ENCODE data around the gene DBN1. TPM values are rescaled to one million over a fixed set of nuclear protein-coding genes. Genes with fewer than 3 reads are reported as not detected.

The DBN1 gene
- total RNA-seq, 1 donor from 2014 or later: 371 TPM

GRCh38 chr5:177440211-177440989 is 33.0 kb downstream of the DBN1 start:
- H3K4me3 ChIP-seq (ENCODE audit: insufficient read depth, low read depth, low read length): no peak overlapping the region
- DNase-seq (ENCODE audit: low read depth) (no peak), FAIRE-seq (no peak)
- no peak overlapping the region for H3K27ac Mint-ChIP-seq (ENCODE audit: unreplicated experiment)
- no peaks in the 10 kb centered on the region for H3K4me1 ChIP-seq (ENCODE audit: insufficient read depth, low read length)
- TF ChIP-seq EZH2 (IDR thresholded peaks at IDR 0.05; ENCODE audit: insufficient read depth, low read length): no peak
- TF ChIP-seq, protein P1, sequence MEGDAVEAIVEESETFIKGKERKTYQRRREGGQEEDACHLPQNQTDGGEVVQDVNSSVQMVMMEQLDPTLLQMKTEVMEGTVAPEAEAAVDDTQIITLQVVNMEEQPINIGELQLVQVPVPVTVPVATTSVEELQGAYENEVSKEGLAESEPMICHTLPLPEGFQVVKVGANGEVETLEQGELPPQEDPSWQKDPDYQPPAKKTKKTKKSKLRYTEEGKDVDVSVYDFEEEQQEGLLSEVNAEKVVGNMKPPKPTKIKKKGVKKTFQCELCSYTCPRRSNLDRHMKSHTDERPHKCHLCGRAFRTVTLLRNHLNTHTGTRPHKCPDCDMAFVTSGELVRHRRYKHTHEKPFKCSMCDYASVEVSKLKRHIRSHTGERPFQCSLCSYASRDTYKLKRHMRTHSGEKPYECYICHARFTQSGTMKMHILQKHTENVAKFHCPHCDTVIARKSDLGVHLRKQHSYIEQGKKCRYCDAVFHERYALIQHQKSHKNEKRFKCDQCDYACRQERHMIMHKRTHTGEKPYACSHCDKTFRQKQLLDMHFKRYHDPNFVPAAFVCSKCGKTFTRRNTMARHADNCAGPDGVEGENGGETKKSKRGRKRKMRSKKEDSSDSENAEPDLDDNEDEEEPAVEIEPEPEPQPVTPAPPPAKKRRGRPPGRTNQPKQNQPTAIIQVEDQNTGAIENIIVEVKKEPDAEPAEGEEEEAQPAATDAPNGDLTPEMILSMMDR (IDR thresholded peaks at IDR 0.05; ENCODE audit: insufficient read depth, low read depth, low read length): no peak
- H3K27ac ChIP-seq (ENCODE audit: low read depth, low read length): no peak overlapping the region
- no peaks in the 10 kb centered on the region for H3K9me3 ChIP-seq (ENCODE audit: insufficient read depth, low read depth, low read length)
- peaks cover 1% of the 10 kb centered on the region for H3K9me3 Mint-ChIP-seq (ENCODE audit: unreplicated experiment)
- H4K20me1 ChIP-seq (ENCODE audit: insufficient read depth, low read length): no peaks in the 10 kb centered on the region
- H3K27me3 ChIP-seq (ENCODE audit: insufficient read depth, low read length): no peaks in the 10 kb centered on the region
- H3K79me2 ChIP-seq (ENCODE audit: insufficient read depth, low read length): no peaks in the 10 kb centered on the region
- no peak overlapping the region for H3K4me2 ChIP-seq (ENCODE audit: low read length)
- no peak overlapping the region for H3K9ac ChIP-seq (ENCODE audit: low read length)
- H3K4me3 Mint-ChIP-seq (ENCODE audit: unreplicated experiment): no peak overlapping the region
- H3K36me3 Mint-ChIP-seq (ENCODE audit: low read depth, unreplicated experiment): peaks cover 19% of the 10 kb centered on the region
- H2AFZ ChIP-seq (ENCODE audit: low read depth, low read length): no peak overlapping the region
- no peaks in the 10 kb centered on the region for H3K27me3 Mint-ChIP-seq (ENCODE audit: low read depth, unreplicated experiment)
- peaks cover 5% of the 10 kb centered on the region for H3K4me1 Mint-ChIP-seq (ENCODE audit: low read depth, unreplicated experiment)
- no peaks in the 10 kb centered on the region for H3K36me3 ChIP-seq (ENCODE audit: insufficient read depth, low read length)

DNA sequence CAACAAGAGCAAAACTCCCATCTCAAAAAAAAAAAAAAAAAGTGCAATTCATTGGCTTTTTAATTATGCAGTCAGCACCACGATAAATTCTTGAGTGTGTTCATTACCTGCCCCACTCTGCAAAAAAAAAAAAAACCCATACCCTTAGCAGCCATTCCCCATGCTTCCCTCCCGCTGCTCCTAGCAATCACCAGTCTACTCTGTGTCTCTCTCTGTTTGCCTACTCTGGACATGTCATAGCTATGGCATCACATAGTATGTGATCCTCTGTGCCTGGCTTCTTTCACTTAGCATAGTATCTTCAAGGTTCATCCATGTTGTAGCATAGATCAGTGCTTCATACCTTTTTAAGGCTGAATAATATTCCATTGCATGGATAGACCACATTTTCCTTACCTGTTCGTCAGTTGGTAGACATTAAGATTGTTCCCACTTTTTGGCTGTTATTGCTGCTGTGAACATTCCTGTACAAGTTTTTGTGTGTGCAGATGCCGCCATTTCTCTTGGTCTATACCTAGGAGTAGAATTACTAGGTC is 33.8 kb downstream of the DBN1 start:
- no peaks in the 10 kb centered on the region for H3K27me3 ChIP-seq (ENCODE audit: insufficient read depth, low read length)
- H3K27ac ChIP-seq (ENCODE audit: low read depth, low read length): no peak overlapping the region
- H3K4me3 ChIP-seq (ENCODE audit: insufficient read depth, low read depth, low read length): no peak overlapping the region
- no peak overlapping the region for H3K4me3 Mint-ChIP-seq (ENCODE audit: unreplicated experiment)
- no peak for DNase-seq (ENCODE audit: low read depth)
- H4K20me1 ChIP-seq (ENCODE audit: insufficient read depth, low read length): no peaks in the 10 kb centered on the region
- no peaks in the 10 kb centered on the region for H3K27me3 Mint-ChIP-seq (ENCODE audit: low read depth, unreplicated experiment)
- no peaks in the 10 kb centered on the region for H3K9me3 ChIP-seq (ENCODE audit: insufficient read depth, low read depth, low read length)
- peaks cover 21% of the 10 kb centered on the region for H3K36me3 Mint-ChIP-seq (ENCODE audit: low read depth, unreplicated experiment)
- no peak overlapping the region for H3K9ac ChIP-seq (ENCODE audit: low read length)
- no peak overlapping the region for H2AFZ ChIP-seq (ENCODE audit: low read depth, low read length)
- peaks cover 1% of the 10 kb centered on the region for H3K9me3 Mint-ChIP-seq (ENCODE audit: unreplicated experiment)
- peaks cover under 1% of the 10 kb centered on the region for H3K36me3 ChIP-seq (ENCODE audit: insufficient read depth, low read length)
- no peak overlapping the region for H3K4me2 ChIP-seq (ENCODE audit: low read length)
- peaks cover 4% of the 10 kb centered on the region for H3K4me1 Mint-ChIP-seq (ENCODE audit: low read depth, unreplicated experiment)
- no peak for FAIRE-seq
- no peaks in the 10 kb centered on the region for H3K4me1 ChIP-seq (ENCODE audit: insufficient read depth, low read length)
- no peak overlapping the region for H3K27ac Mint-ChIP-seq (ENCODE audit: unreplicated experiment)
- TF ChIP-seq, protein P1 (IDR thresholded peaks at IDR 0.05; ENCODE audit: insufficient read depth, low read depth, low read length): no peak
- no peak for TF ChIP-seq EZH2 (IDR thresholded peaks at IDR 0.05; ENCODE audit: insufficient read depth, low read length)
- no peaks in the 10 kb centered on the region for H3K79me2 ChIP-seq (ENCODE audit: insufficient read depth, low read length)

- no peaks in the 10 kb centered on the region for H3K4me1 ChIP-seq (ENCODE audit: insufficient read depth, low read length)
- no peaks in the 10 kb centered on the region for H3K79me2 ChIP-seq (ENCODE audit: insufficient read depth, low read length)
- no peak overlapping the region for H3K27ac ChIP-seq (ENCODE audit: low read depth, low read length)
- H2AFZ ChIP-seq (ENCODE audit: low read depth, low read length): no peak overlapping the region
- no peaks in the 10 kb centered on the region for H3K9me3 ChIP-seq (ENCODE audit: insufficient read depth, low read depth, low read length)
- Mint-ChIP-seq H3K9me3 (ENCODE audit: unreplicated experiment) (peaks cover 1% of the 10 kb centered on the region), H3K4me1 (ENCODE audit: low read depth, unreplicated experiment) (peaks cover 2% of the 10 kb centered on the region), H3K27me3 (ENCODE audit: low read depth, unreplicated experiment) (no peaks in the 10 kb centered on the region), H3K36me3 (ENCODE audit: low read depth, unreplicated experiment) (peaks cover 20% of the 10 kb centered on the region), H3K27ac (ENCODE audit: unreplicated experiment) (no peak overlapping the region), H3K4me3 (ENCODE audit: unreplicated experiment) (no peak overlapping the region)
- H4K20me1 ChIP-seq (ENCODE audit: insufficient read depth, low read length): no peaks in the 10 kb centered on the region
- no peak for TF ChIP-seq EZH2 (IDR thresholded peaks at IDR 0.05; ENCODE audit: insufficient read depth, low read length)
- TF ChIP-seq, protein P1 (IDR thresholded peaks at IDR 0.05; ENCODE audit: insufficient read depth, low read depth, low read length): no peak
- H3K36me3 ChIP-seq (ENCODE audit: insufficient read depth, low read length): peaks cover 4% of the 10 kb centered on the region
- H3K4me2 ChIP-seq (ENCODE audit: low read length): no peak overlapping the region
- FAIRE-seq (no peak), DNase-seq (ENCODE audit: low read depth) (no peak)
- H3K4me3 ChIP-seq (ENCODE audit: insufficient read depth, low read depth, low read length): no peak overlapping the region
- H3K27me3 ChIP-seq (ENCODE audit: insufficient read depth, low read length): no peaks in the 10 kb centered on the region
- H3K9ac ChIP-seq (ENCODE audit: low read length): no peak overlapping the region
Observed at GRCh38 chr5:177438468-177438867, 35.0 kb downstream of the DBN1 start.

Measured in astrocyte (in vitro differentiated cells and primary cell).